ENCODE data around the gene GRIK4. TPM values are rescaled to one million over a fixed set of nuclear protein-coding genes. Genes with fewer than 3 reads are reported as not detected.
A peak's percentile ranks its signal among the peaks of the same experiment; 100 is the strongest.

GRIK4 gene
- total and polyA plus RNA-seq, 2 donors from 2014 or later: 0.25 TPM; not detected in 1

DNA sequence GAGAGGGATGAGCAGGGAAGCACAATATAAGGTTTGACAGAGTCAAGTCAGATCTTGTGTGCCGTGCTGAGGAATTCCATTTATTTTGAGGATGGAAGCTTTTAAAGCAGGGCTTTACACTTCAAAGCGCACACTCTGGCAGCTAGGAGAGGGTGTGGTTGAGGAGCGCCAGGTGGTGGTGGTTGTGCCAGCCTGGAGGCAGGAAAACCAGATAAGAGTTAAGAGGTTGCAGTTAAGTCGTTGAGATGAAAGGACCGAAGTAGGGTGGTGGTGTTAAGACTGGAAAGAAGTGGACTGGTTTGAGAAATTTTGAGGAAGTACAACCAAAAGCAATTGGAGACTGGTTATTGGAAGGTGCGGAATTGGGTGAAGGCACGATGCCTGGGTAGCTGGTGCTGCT, 280.8 kb downstream of the GRIK4 start:
- TF ChIP-seq, protein P1, sequence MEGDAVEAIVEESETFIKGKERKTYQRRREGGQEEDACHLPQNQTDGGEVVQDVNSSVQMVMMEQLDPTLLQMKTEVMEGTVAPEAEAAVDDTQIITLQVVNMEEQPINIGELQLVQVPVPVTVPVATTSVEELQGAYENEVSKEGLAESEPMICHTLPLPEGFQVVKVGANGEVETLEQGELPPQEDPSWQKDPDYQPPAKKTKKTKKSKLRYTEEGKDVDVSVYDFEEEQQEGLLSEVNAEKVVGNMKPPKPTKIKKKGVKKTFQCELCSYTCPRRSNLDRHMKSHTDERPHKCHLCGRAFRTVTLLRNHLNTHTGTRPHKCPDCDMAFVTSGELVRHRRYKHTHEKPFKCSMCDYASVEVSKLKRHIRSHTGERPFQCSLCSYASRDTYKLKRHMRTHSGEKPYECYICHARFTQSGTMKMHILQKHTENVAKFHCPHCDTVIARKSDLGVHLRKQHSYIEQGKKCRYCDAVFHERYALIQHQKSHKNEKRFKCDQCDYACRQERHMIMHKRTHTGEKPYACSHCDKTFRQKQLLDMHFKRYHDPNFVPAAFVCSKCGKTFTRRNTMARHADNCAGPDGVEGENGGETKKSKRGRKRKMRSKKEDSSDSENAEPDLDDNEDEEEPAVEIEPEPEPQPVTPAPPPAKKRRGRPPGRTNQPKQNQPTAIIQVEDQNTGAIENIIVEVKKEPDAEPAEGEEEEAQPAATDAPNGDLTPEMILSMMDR (IDR thresholded peaks at IDR 0.05; ENCODE audit: borderline replicate concordance, extremely low read depth, insufficient read depth): no peak
- H3K27ac ChIP-seq (ENCODE audit: low read depth in 2 of 2, low read length in 2 of 2): no peak overlapping the region
- no peaks in the 10 kb centered on the region for H3K36me3 ChIP-seq (ENCODE audit: control insufficient read depth in 2 of 3, insufficient read depth in 3 of 3, low read length in 3 of 3)
- H3K9me3 ChIP-seq (ENCODE audit: control insufficient read depth in 2 of 3, insufficient read depth in 1 of 3, low read length in 3 of 3): no peaks in the 10 kb centered on the region
- DNase-seq: no peak
- no peak for FAIRE-seq
- H3K4me1 ChIP-seq (ENCODE audit: control insufficient read depth in 2 of 3, insufficient read depth in 2 of 3, low read depth in 1 of 3, low read length in 3 of 3): no peaks in the 10 kb centered on the region
- intact Hi-C loops (cut with DNase I): no loop called here
- H3K4me3 ChIP-seq (ENCODE audit: low read length in 3 of 3): no peak overlapping the region
- H3K27me3 ChIP-seq (ENCODE audit: control insufficient read depth, insufficient read depth, low read length): no peaks in the 10 kb centered on the region
- no peak overlapping the region for H3K9ac ChIP-seq (ENCODE audit: low read length in 3 of 3)

DNA sequence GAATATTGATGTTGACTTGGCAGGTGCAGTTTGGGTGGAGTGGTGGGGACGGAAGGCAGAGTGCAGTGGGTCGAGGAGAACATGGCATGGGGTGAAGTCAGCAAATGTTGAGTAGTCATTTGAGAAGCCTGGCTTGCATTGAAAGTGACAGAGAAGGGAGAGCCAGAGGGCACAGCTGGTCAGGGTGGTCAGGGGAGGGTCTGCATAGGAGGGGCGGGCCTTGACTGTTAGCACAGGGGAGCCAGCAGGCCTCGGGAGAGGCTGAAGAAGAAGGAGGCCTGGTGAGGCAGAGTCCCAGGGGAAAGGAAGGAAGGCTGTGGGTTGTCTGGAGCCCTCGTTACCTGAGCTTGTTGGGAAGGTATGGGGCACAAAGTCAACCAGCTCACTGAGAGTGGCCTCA, 281.6 kb downstream of the GRIK4 start:
- H3K4me3 ChIP-seq (ENCODE audit: low read length in 3 of 3): no peak overlapping the region
- intact Hi-C loops (cut with DNase I): no loop called here
- no peak overlapping the region for H3K27ac ChIP-seq (ENCODE audit: low read depth in 2 of 2, low read length in 2 of 2)
- no peaks in the 10 kb centered on the region for H3K4me1 ChIP-seq (ENCODE audit: control insufficient read depth in 2 of 3, insufficient read depth in 2 of 3, low read depth in 1 of 3, low read length in 3 of 3)
- peak in 1 of 5 donors; percentile 18 for DNase-seq
- H3K27me3 ChIP-seq (ENCODE audit: control insufficient read depth, insufficient read depth, low read length): no peaks in the 10 kb centered on the region
- H3K9me3 ChIP-seq (ENCODE audit: control insufficient read depth in 2 of 3, insufficient read depth in 1 of 3, low read length in 3 of 3): no peaks in the 10 kb centered on the region
- TF ChIP-seq, protein P1 (IDR thresholded peaks at IDR 0.05; ENCODE audit: borderline replicate concordance, extremely low read depth, insufficient read depth): no peak
- FAIRE-seq: no peak
- no peak overlapping the region for H3K9ac ChIP-seq (ENCODE audit: low read length in 3 of 3)
- H3K36me3 ChIP-seq (ENCODE audit: control insufficient read depth in 2 of 3, insufficient read depth in 3 of 3, low read length in 3 of 3): no peaks in the 10 kb centered on the region

DNA sequence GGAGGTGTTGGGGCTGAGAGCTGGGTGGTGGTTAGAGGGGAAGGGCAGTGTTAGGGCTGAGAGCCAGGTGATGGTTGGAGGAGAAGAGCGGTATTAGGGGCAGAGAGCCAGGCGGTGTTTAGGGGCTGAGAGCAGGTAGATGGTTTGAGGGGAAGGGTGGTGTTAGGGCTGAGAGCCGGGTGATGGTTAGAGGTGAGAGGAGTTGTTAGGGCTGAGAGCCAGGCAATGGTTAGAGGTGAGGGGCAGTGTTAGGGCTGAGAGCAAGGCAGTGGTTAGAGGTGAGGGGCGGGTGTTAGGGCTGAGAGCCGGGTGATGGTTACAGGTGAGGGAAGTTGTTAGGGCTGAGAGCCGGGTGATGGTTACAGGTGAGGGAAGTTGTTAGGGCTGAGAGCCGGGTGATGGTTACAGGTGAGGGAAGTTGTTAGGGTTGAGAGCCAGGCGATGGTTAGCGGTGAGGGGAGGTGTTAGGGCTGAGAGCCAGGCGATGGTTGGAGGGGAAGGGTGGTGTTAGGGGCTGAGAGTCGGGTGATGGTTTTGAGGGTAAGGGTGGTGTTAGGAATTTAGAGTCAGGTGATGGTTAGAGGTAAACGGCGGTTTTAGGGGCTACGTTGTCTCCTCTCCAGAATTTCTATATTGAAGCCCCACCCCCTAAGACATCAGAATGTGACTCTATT, 282.4 kb downstream of the GRIK4 start:
- intact Hi-C loops (cut with DNase I): no loop called here

More for the DNA sequence above, 282.4 kb downstream of the GRIK4 start:
- no peaks in the 10 kb centered on the region for H3K36me3 ChIP-seq (ENCODE audit: control insufficient read depth in 2 of 3, insufficient read depth in 3 of 3, low read length in 3 of 3)
- H3K4me1 ChIP-seq (ENCODE audit: control insufficient read depth in 2 of 3, insufficient read depth in 2 of 3, low read depth in 1 of 3, low read length in 3 of 3): no peaks in the 10 kb centered on the region
- H3K9me3 ChIP-seq (ENCODE audit: control insufficient read depth in 2 of 3, insufficient read depth in 1 of 3, low read length in 3 of 3): no peaks in the 10 kb centered on the region
- H3K27me3 ChIP-seq (ENCODE audit: control insufficient read depth, insufficient read depth, low read length): no peaks in the 10 kb centered on the region
- FAIRE-seq (no peak), DNase-seq (no peak)
- H3K27ac ChIP-seq (ENCODE audit: low read depth in 2 of 2, low read length in 2 of 2): no peak overlapping the region
- H3K9ac ChIP-seq (ENCODE audit: low read length in 3 of 3): no peak overlapping the region
- no peak overlapping the region for H3K4me3 ChIP-seq (ENCODE audit: low read length in 3 of 3)
- TF ChIP-seq, protein P1 (IDR thresholded peaks at IDR 0.05; ENCODE audit: borderline replicate concordance, extremely low read depth, insufficient read depth): no peak

All from kidney (tissue), 14 donors.